ENCODE data around the gene CCNJL. TPM values are rescaled to one million over a fixed set of nuclear protein-coding genes. Genes with fewer than 3 reads are reported as not detected.

The CCNJL gene
- total RNA-seq, 1 donor from 2014 or later = 15.7 TPM

DNA sequence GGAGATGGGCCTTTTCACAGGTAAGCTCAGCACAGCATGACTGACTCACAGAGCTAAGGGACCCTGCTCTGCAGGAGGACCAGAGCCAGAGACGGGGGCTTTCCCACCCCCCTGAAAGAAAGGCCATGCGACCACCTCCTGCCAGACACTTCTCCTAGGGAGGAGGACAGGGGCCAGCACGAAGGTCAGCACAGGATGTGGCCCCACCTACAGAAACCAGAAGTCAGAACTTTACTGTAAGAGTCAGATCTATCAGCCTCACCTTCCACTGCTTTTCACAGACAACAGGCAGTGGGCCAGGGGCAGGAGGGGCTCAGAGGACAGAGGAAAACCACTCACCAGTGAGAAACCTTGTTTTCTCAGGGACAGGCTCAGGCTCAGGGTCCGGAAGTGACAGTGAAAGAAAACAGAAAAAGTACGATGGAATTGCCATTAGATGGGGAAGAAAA is 37.9 kb downstream of the CCNJL start:
- Histone ChIP-seq H4K20me1 (ENCODE audit: insufficient read depth, low read length) (peaks cover 11% of the 10 kb centered on the region), H3K9me3 (ENCODE audit: insufficient read depth, low read depth, low read length) (no peaks in the 10 kb centered on the region), H3K4me3 (ENCODE audit: insufficient read depth, low read depth, low read length) (no peak overlapping the region), H3K4me1 (ENCODE audit: insufficient read depth, low read length) (peaks cover 3% of the 10 kb centered on the region), H3K4me2 (ENCODE audit: low read length) (no peak overlapping the region), H2AFZ (ENCODE audit: low read depth, low read length) (no peak overlapping the region), H3K9ac (ENCODE audit: low read length) (no peak overlapping the region), H3K27ac (ENCODE audit: low read depth, low read length) (no peak overlapping the region), H3K36me3 (ENCODE audit: insufficient read depth, low read length) (peaks cover 2% of the 10 kb centered on the region), H3K27me3 (ENCODE audit: insufficient read depth, low read length) (no peaks in the 10 kb centered on the region), H3K79me2 (ENCODE audit: insufficient read depth, low read length) (no peaks in the 10 kb centered on the region)
- FAIRE-seq (no peak), DNase-seq (ENCODE audit: low read depth) (no peak)
- peaks cover 13% of the 10 kb centered on the region for H3K36me3 Mint-ChIP-seq (ENCODE audit: low read depth, unreplicated experiment)
- no peak overlapping the region for H3K27ac Mint-ChIP-seq (ENCODE audit: unreplicated experiment)
- H3K4me3 Mint-ChIP-seq (ENCODE audit: unreplicated experiment) = no peak overlapping the region
- H3K27me3 Mint-ChIP-seq (ENCODE audit: low read depth, unreplicated experiment) = no peaks in the 10 kb centered on the region
- H3K4me1 Mint-ChIP-seq (ENCODE audit: low read depth, unreplicated experiment) = peaks cover 25% of the 10 kb centered on the region
- no peaks in the 10 kb centered on the region for H3K9me3 Mint-ChIP-seq (ENCODE audit: unreplicated experiment)
- no peak for TF ChIP-seq EZH2 (IDR thresholded peaks at IDR 0.05; ENCODE audit: insufficient read depth, low read length)
- TF ChIP-seq, protein P1, sequence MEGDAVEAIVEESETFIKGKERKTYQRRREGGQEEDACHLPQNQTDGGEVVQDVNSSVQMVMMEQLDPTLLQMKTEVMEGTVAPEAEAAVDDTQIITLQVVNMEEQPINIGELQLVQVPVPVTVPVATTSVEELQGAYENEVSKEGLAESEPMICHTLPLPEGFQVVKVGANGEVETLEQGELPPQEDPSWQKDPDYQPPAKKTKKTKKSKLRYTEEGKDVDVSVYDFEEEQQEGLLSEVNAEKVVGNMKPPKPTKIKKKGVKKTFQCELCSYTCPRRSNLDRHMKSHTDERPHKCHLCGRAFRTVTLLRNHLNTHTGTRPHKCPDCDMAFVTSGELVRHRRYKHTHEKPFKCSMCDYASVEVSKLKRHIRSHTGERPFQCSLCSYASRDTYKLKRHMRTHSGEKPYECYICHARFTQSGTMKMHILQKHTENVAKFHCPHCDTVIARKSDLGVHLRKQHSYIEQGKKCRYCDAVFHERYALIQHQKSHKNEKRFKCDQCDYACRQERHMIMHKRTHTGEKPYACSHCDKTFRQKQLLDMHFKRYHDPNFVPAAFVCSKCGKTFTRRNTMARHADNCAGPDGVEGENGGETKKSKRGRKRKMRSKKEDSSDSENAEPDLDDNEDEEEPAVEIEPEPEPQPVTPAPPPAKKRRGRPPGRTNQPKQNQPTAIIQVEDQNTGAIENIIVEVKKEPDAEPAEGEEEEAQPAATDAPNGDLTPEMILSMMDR (IDR thresholded peaks at IDR 0.05; ENCODE audit: insufficient read depth, low read depth, low read length) = no peak

- no peaks in the 10 kb centered on the region for H3K79me2 ChIP-seq (ENCODE audit: insufficient read depth, low read length)
- Mint-ChIP-seq H3K4me1 (ENCODE audit: low read depth, unreplicated experiment) (peaks cover 20% of the 10 kb centered on the region), H3K27me3 (ENCODE audit: low read depth, unreplicated experiment) (no peaks in the 10 kb centered on the region), H3K9me3 (ENCODE audit: unreplicated experiment) (no peaks in the 10 kb centered on the region), H3K4me3 (ENCODE audit: unreplicated experiment) (no peak overlapping the region), H3K27ac (ENCODE audit: unreplicated experiment) (no peak overlapping the region), H3K36me3 (ENCODE audit: low read depth, unreplicated experiment) (peaks cover 7% of the 10 kb centered on the region)
- no peak overlapping the region for H3K27ac ChIP-seq (ENCODE audit: low read depth, low read length)
- H3K4me2 ChIP-seq (ENCODE audit: low read length) = no peak overlapping the region
- no peaks in the 10 kb centered on the region for H3K9me3 ChIP-seq (ENCODE audit: insufficient read depth, low read depth, low read length)
- peaks cover 16% of the 10 kb centered on the region for H4K20me1 ChIP-seq (ENCODE audit: insufficient read depth, low read length)
- DNase-seq (ENCODE audit: low read depth) (no peak), FAIRE-seq (no peak)
- H3K9ac ChIP-seq (ENCODE audit: low read length) = no peak overlapping the region
- no peak overlapping the region for H3K4me3 ChIP-seq (ENCODE audit: insufficient read depth, low read depth, low read length)
- TF ChIP-seq EZH2 (IDR thresholded peaks at IDR 0.05; ENCODE audit: insufficient read depth, low read length) = no peak
- TF ChIP-seq, protein P1 (IDR thresholded peaks at IDR 0.05; ENCODE audit: insufficient read depth, low read depth, low read length) = no peak
- H3K27me3 ChIP-seq (ENCODE audit: insufficient read depth, low read length) = no peaks in the 10 kb centered on the region
- no peak overlapping the region for H2AFZ ChIP-seq (ENCODE audit: low read depth, low read length)
- peaks cover 9% of the 10 kb centered on the region for H3K4me1 ChIP-seq (ENCODE audit: insufficient read depth, low read length)
- H3K36me3 ChIP-seq (ENCODE audit: insufficient read depth, low read length) = no peaks in the 10 kb centered on the region
These were observed 39.5 kb downstream of the CCNJL start for GRCh38 chr5:160272889-160273288.

- Histone ChIP-seq H3K9me3 (ENCODE audit: insufficient read depth, low read depth, low read length) (no peaks in the 10 kb centered on the region), H4K20me1 (ENCODE audit: insufficient read depth, low read length) (peaks cover 16% of the 10 kb centered on the region), H3K4me3 (ENCODE audit: insufficient read depth, low read depth, low read length) (no peak overlapping the region), H3K4me1 (ENCODE audit: insufficient read depth, low read length) (peaks cover 9% of the 10 kb centered on the region), H3K9ac (ENCODE audit: low read length) (no peak overlapping the region), H3K27me3 (ENCODE audit: insufficient read depth, low read length) (no peaks in the 10 kb centered on the region), H3K36me3 (ENCODE audit: insufficient read depth, low read length) (no peaks in the 10 kb centered on the region), H3K27ac (ENCODE audit: low read depth, low read length) (no peak overlapping the region), H3K79me2 (ENCODE audit: insufficient read depth, low read length) (no peaks in the 10 kb centered on the region), H2AFZ (ENCODE audit: low read depth, low read length) (no peak overlapping the region), H3K4me2 (ENCODE audit: low read length) (no peak overlapping the region)
- no peaks in the 10 kb centered on the region for H3K9me3 Mint-ChIP-seq (ENCODE audit: unreplicated experiment)
- peaks cover 20% of the 10 kb centered on the region for H3K4me1 Mint-ChIP-seq (ENCODE audit: low read depth, unreplicated experiment)
- DNase-seq (ENCODE audit: low read depth) = no peak
- H3K27me3 Mint-ChIP-seq (ENCODE audit: low read depth, unreplicated experiment) = no peaks in the 10 kb centered on the region
- no peak overlapping the region for H3K27ac Mint-ChIP-seq (ENCODE audit: unreplicated experiment)
- TF ChIP-seq, protein P1 (IDR thresholded peaks at IDR 0.05; ENCODE audit: insufficient read depth, low read depth, low read length) = no peak
- TF ChIP-seq EZH2 (IDR thresholded peaks at IDR 0.05; ENCODE audit: insufficient read depth, low read length) = no peak
- FAIRE-seq = no peak
- H3K4me3 Mint-ChIP-seq (ENCODE audit: unreplicated experiment) = no peak overlapping the region
- H3K36me3 Mint-ChIP-seq (ENCODE audit: low read depth, unreplicated experiment) = peaks cover 10% of the 10 kb centered on the region
These were observed 40.1 kb downstream of the CCNJL start for GRCh38 chr5:160272264-160272663.
